Measurements from ENCODE around the gene MICALL2.

Gene MICALL2

DNA sequence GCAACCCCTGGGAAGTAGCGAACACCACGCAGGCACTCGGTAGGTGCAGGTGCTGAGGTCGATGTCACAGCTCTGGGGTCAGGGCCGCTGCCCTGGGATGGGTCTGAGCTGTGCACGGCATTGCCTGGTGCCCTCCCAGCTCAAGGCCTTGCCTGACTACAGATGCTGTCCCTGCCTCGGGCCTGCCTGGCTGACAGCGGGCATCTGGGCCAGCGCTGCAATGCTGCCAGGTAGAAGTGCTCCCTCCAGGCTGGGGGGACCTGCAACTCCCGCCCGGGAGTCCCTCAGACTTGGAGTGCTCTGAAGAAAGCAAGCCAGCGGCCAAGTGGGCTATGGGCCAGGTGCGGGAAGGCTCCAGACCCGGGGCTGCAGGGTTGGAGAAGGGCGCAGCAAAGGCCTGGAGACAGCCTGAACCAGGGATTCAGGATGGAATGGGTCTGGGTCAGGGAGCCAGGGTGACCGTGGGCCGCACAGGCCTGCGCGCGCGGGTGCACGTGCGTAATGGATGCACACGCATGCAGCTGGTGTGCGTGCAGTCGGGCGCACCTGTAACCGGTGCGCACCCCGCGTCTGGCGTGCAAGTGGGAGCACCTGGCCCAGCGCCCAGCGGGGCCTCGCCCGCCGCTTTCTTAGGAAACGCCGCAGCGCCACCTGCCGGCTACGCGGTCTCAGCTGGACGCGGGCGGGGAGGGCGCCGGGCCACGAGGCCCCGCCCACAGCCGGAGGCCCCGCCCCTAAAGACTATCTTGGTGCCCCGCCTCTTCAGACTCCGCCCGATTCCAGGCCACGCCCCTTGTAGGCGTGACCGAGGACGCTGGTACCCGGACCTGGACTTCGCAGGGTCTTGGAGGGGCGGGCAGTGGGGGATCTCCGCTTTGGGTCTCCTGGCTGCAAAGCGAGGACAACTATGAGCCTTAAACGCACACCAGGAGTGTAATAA lies 46.7 kb downstream of the MICALL2 start:
- peak; percentile 91 for DNase-seq (ENCODE audit: low read depth)
- no peak overlapping the region for H3K4me3 ChIP-seq (ENCODE audit: low read depth, low read length)

DNA sequence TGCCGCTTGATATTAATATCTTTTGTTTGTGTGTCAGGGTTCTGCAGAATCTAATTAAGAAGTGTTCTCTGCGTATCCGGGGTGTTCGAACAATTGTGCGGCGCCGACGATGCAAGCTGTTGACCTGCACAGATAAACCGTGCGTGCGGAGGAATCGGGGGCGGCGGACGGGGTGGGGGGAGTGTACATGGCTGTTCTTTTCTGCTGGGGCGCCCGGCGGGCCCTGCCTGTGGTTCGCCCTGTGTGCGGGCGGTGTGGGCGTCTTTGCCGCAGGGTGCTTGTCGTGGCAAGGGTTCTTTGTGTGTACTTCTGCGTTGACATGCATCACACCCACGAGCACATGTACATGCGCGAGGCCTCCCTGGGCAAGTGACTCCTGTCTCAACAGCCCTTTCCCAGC lies 47.9 kb downstream of the MICALL2 start:
- no peak for TF ChIP-seq POLR2A (IDR thresholded peaks at IDR 0.05; ENCODE audit: extremely low read depth, insufficient read length)
- TF ChIP-seq, protein P1, sequence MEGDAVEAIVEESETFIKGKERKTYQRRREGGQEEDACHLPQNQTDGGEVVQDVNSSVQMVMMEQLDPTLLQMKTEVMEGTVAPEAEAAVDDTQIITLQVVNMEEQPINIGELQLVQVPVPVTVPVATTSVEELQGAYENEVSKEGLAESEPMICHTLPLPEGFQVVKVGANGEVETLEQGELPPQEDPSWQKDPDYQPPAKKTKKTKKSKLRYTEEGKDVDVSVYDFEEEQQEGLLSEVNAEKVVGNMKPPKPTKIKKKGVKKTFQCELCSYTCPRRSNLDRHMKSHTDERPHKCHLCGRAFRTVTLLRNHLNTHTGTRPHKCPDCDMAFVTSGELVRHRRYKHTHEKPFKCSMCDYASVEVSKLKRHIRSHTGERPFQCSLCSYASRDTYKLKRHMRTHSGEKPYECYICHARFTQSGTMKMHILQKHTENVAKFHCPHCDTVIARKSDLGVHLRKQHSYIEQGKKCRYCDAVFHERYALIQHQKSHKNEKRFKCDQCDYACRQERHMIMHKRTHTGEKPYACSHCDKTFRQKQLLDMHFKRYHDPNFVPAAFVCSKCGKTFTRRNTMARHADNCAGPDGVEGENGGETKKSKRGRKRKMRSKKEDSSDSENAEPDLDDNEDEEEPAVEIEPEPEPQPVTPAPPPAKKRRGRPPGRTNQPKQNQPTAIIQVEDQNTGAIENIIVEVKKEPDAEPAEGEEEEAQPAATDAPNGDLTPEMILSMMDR (IDR thresholded peaks at IDR 0.05; ENCODE audit: low read depth, low read length) = no peak
- TF ChIP-seq, protein P2, sequence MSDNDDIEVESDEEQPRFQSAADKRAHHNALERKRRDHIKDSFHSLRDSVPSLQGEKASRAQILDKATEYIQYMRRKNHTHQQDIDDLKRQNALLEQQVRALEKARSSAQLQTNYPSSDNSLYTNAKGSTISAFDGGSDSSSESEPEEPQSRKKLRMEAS (IDR thresholded peaks at IDR 0.05; ENCODE audit: low read depth, low read length) = no peak
- TF ChIP-seq MYC (IDR thresholded peaks at IDR 0.05; ENCODE audit: low read depth, low read length) = no peak
- no peak for DNase-seq (ENCODE audit: low read depth)

More for the DNA sequence above, 46.7 kb downstream of the MICALL2 start:
- TF ChIP-seq POLR2A (IDR thresholded peaks at IDR 0.05; ENCODE audit: extremely low read depth, insufficient read length) (no peak), MYC (IDR thresholded peaks at IDR 0.05; ENCODE audit: low read depth, low read length) (peak; percentile 75; the same call in 1 of the 2 replicates)
- TF ChIP-seq, protein P2 (IDR thresholded peaks at IDR 0.05; ENCODE audit: low read depth, low read length) = peak; percentile 82
- TF ChIP-seq, protein P1 (IDR thresholded peaks at IDR 0.05; ENCODE audit: low read depth, low read length) = peak; percentile 83

DNA sequence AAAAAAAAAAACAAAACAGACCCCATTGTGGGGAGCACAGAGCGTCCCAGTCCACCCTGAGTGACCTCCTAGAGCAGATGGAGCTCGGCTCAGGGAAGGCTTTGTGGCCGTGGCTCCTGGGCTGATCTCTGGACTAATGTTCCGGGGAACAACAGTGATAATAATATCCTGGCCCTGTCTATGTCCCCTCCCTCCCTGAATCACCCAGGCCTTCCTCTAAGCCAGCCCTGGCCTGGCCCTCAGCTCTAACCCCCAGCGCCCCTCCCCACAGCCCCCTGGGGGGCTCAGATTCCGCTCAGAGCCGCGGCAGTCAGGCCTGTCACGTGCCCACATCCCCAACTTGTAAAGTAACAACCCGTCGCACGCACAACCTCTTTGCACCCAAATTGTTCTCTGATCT lies 48.3 kb downstream of the MICALL2 start:
- H3K4me3 ChIP-seq (ENCODE audit: low read depth, low read length) = no peak overlapping the region
- TF ChIP-seq, protein P1 (IDR thresholded peaks at IDR 0.05; ENCODE audit: low read depth, low read length) = no peak
- TF ChIP-seq MYC (IDR thresholded peaks at IDR 0.05; ENCODE audit: low read depth, low read length) = no peak
- TF ChIP-seq POLR2A (IDR thresholded peaks at IDR 0.05; ENCODE audit: extremely low read depth, insufficient read length) = no peak
- TF ChIP-seq, protein P2 (IDR thresholded peaks at IDR 0.05; ENCODE audit: low read depth, low read length) = no peak
- DNase-seq (ENCODE audit: low read depth) = no peak

More for the DNA sequence above, 47.9 kb downstream of the MICALL2 start:
- H3K4me3 ChIP-seq (ENCODE audit: low read depth, low read length) = no peak overlapping the region

DNA sequence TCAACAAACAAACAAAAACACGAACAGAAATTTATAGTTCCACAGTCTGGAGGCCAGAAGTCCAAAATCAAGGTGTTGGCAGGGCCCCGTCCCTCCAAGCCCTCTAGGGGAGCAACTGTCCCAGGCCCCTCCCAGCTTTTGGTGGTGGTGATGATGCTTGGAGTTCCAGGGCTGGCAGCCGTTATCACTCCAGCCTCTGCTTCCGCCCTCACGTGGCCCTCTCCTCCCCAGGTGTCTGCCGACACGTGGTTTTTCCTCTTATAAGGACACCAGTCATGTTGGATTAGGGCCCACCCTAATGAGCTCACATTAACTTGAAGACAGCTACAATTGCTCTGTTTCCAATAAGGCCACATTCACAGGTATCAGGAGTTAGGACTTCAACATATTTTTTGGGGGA lies 49.7 kb downstream of the MICALL2 start:
- H3K4me3 ChIP-seq (ENCODE audit: low read depth, low read length) = no peak overlapping the region
- no peak for DNase-seq (ENCODE audit: low read depth)
- TF ChIP-seq, protein P2 (IDR thresholded peaks at IDR 0.05; ENCODE audit: low read depth, low read length) = no peak
- TF ChIP-seq, protein P1 (IDR thresholded peaks at IDR 0.05; ENCODE audit: low read depth, low read length) = no peak
- TF ChIP-seq POLR2A (IDR thresholded peaks at IDR 0.05; ENCODE audit: extremely low read depth, insufficient read length) (no peak), MYC (IDR thresholded peaks at IDR 0.05; ENCODE audit: low read depth, low read length) (no peak)

DNA sequence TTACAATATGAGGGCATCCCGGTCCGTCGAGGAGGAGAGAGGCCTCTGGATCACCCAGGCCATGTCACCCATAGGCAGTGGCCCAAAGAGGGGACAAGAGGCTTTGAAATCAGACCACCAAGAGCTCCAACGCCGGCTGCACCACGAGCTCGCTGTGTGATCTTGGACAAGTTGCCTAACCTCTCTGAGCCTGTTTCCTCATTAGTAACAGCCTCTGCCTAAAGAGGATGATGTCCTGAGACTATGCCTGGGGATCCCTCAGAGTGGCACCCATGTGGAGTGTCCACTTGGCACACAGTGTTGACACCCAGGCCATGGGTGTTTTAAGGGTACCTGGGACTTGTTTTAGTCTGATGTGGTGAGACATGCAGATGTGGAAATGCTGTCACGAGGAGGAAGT lies 50.8 kb downstream of the MICALL2 start:
- no peak overlapping the region for H3K4me3 ChIP-seq (ENCODE audit: low read depth, low read length)
- DNase-seq (ENCODE audit: low read depth) = no peak
- TF ChIP-seq MYC (IDR thresholded peaks at IDR 0.05; ENCODE audit: low read depth, low read length) (no peak), POLR2A (IDR thresholded peaks at IDR 0.05; ENCODE audit: extremely low read depth, insufficient read length) (no peak)
- TF ChIP-seq, protein P1 (IDR thresholded peaks at IDR 0.05; ENCODE audit: low read depth, low read length) = no peak
- TF ChIP-seq, protein P2 (IDR thresholded peaks at IDR 0.05; ENCODE audit: low read depth, low read length) = no peak

Data from NB4 (cell line).